Ammon's horn (tissue), 1 donor: ENCODE measurements around the gene DYSF.

Experiments
- DNase-seq: peaks from one replicate; pipeline ENCODE4 v3.0.0-alpha.2; 2016; ENCODE audit warnings: low spot score

Gene DYSF

GRCh38 chr2:71727562-71727961 lies 274.2 kb downstream of the DYSF start:
- no peak for DNase-seq

GRCh38 chr2:71728036-71728435 lies 274.7 kb downstream of the DYSF start:
- DNase-seq, result no peak

GRCh38 chr2:71730785-71731383 lies 277.5 kb downstream of the DYSF start:
- DNase-seq, result no peak

- DNase-seq, result no peak
Measured at GRCh38 chr2:71734620-71735019, 281.3 kb downstream of the DYSF start.

GRCh38 chr2:71735676-71736075 lies 282.3 kb downstream of the DYSF start:
- no peak for DNase-seq
